ENCODE data around the gene C1orf115.
"Not testable (repeated sequence)": the region's sequence is repeated elsewhere in the genome, so short reads cannot be mapped to it uniquely, and the experiment has no call there.

The C1orf115 gene

GRCh38 chr1:220700556-220701179 is 10.5 kb downstream of the C1orf115 start:
- H3K4me3 Mint-ChIP-seq = no peak overlapping the region
- H3K27ac Mint-ChIP-seq = no peak overlapping the region
- intact Hi-C loops (cut with micrococcal nuclease) = no loop called here
- no peaks in the 10 kb centered on the region for H3K36me3 Mint-ChIP-seq (ENCODE audit: low read depth)
- H3K4me1 Mint-ChIP-seq (ENCODE audit: low read depth) = peaks cover 26% of the 10 kb centered on the region
- H3K9me3 Mint-ChIP-seq = no peaks in the 10 kb centered on the region
- H3K27me3 Mint-ChIP-seq = no peaks in the 10 kb centered on the region

- Mint-ChIP-seq H3K36me3 (ENCODE audit: low read depth) (no peaks in the 10 kb centered on the region), H3K27me3 (no peaks in the 10 kb centered on the region)
- intact Hi-C loops (cut with micrococcal nuclease) = no loop called here
Measured at GRCh38 chr1:220701974-220702373, 11.8 kb downstream of the C1orf115 start.

DNA sequence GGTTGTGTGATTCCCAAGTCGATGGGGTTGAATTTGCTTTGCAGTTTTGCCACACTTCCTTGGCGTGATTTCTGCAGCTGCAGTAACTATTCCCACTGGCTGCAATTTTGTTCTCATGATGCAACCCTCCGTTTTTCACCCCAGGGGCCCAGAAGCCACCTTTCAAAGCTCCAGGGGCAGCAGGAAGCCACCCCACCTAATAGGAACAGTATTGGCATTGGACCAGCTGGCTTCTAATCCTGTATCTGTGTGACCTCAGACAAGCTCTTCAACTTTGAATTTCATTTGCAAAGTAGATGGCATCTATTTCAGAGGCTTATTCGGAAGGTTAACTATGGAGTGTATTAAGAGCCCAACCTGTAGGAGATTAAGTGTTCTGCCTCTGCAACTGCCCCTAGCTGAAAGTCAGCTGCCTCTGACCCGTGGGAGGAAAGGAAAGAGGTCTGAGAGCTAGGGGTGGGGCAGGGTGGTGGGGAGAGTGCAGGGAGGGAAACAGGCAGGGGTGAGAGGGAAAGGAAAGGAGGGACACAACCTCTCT is 12.6 kb downstream of the C1orf115 start:
- no peaks in the 10 kb centered on the region for H3K27me3 Mint-ChIP-seq
- peaks cover 20% of the 10 kb centered on the region for H3K4me1 Mint-ChIP-seq (ENCODE audit: low read depth)
- no peaks in the 10 kb centered on the region for H3K36me3 Mint-ChIP-seq (ENCODE audit: low read depth)
- intact Hi-C loops (cut with micrococcal nuclease) = no loop called here
- no peak overlapping the region for H3K4me3 Mint-ChIP-seq
- H3K27ac Mint-ChIP-seq = no peak overlapping the region
- H3K9me3 Mint-ChIP-seq = no peaks in the 10 kb centered on the region

More at GRCh38 chr1:220701974-220702373, 11.8 kb downstream of the C1orf115 start:
- Mint-ChIP-seq H3K9me3 (no peaks in the 10 kb centered on the region), H3K4me1 (ENCODE audit: low read depth) (peaks cover 26% of the 10 kb centered on the region), H3K4me3 (no peak overlapping the region), H3K27ac (no peak overlapping the region)

DNA sequence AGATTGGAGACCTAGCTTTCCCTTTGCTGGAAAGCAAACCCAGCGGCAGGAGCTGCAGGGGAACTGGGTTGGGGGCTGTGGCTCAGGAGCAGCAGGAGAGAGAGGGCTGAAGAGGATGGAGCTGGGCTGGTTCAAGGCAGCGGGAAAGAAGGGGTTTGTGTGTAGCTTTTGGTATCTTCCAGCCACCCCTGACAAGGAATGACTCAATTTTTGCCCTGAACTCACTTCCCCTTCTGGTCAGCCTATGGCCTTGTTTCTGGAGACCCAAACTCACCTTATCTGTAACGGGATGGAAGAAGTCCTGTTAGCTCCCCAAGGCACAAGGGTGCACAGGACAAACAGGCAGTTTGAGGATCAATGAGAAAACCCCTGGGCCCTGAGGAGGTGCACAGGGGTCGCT is 13.1 kb downstream of the C1orf115 start:
- no peaks in the 10 kb centered on the region for H3K27me3 Mint-ChIP-seq
- intact Hi-C loops (cut with micrococcal nuclease) = no loop called here
- no peaks in the 10 kb centered on the region for H3K36me3 Mint-ChIP-seq (ENCODE audit: low read depth)
- peaks cover 20% of the 10 kb centered on the region for H3K4me1 Mint-ChIP-seq (ENCODE audit: low read depth)
- no peak overlapping the region for H3K4me3 Mint-ChIP-seq
- no peaks in the 10 kb centered on the region for H3K9me3 Mint-ChIP-seq
- H3K27ac Mint-ChIP-seq = no peak overlapping the region

DNA sequence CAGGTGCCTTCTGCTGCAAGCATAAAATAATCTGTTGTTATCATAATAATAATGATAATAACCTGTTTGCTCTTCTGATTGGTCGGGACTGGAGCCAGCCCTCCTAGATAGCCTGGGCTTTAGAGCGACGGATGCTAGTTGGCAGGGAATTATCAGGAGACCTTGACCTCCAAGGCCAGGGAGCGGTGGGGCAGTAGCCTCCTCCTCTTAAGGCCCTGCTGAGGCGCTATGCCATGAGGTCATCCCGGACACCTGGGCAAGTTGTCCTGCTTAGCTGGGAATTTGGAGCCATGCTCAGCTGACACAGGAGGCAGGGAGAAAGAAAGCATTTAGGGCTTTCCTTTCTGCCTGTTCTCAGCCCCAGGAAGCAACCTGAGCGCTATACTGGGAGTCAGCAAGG is 15.6 kb downstream of the C1orf115 start:
- no peak overlapping the region for H3K4me3 Mint-ChIP-seq
- H3K27me3 Mint-ChIP-seq = no peaks in the 10 kb centered on the region
- H3K27ac Mint-ChIP-seq = no peak overlapping the region
- peaks cover 34% of the 10 kb centered on the region for H3K4me1 Mint-ChIP-seq (ENCODE audit: low read depth)
- H3K36me3 Mint-ChIP-seq (ENCODE audit: low read depth) = no peaks in the 10 kb centered on the region
- no peaks in the 10 kb centered on the region for H3K9me3 Mint-ChIP-seq
- intact Hi-C loops (cut with micrococcal nuclease) = no loop called here

DNA sequence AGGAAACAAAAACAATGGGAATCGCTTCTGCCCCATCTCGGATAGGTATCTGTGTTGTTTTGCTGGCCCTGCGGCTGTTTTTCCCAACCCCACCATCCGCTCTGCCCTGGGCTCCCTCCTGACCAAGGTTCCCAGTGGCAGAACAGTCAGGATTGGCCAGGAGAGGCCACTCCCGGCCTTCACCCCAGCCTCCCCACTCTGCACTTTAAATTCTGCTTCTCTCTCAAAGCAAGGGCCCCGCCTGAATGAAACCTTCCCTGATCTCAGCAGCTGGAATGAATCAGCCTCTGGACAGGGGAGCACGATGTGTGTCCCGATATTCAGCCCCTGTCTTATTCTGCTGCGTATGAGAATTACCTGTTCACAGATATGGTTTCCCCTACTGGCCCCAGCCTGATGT is 16.3 kb downstream of the C1orf115 start:
- Mint-ChIP-seq H3K27ac (no peak overlapping the region), H3K4me1 (ENCODE audit: low read depth) (peaks cover 40% of the 10 kb centered on the region)

GRCh38 chr1:220707160-220707559 is 17.0 kb downstream of the C1orf115 start:
- Mint-ChIP-seq H3K27me3 (no peaks in the 10 kb centered on the region), H3K9me3 (no peaks in the 10 kb centered on the region)
- intact Hi-C loops (cut with micrococcal nuclease) = no loop called here

More for the DNA sequence above, 16.3 kb downstream of the C1orf115 start:
- no peaks in the 10 kb centered on the region for H3K27me3 Mint-ChIP-seq
- intact Hi-C loops (cut with micrococcal nuclease) = no loop called here
- H3K9me3 Mint-ChIP-seq = no peaks in the 10 kb centered on the region
- H3K4me3 Mint-ChIP-seq = no peak overlapping the region
- H3K36me3 Mint-ChIP-seq (ENCODE audit: low read depth) = no peaks in the 10 kb centered on the region

DNA sequence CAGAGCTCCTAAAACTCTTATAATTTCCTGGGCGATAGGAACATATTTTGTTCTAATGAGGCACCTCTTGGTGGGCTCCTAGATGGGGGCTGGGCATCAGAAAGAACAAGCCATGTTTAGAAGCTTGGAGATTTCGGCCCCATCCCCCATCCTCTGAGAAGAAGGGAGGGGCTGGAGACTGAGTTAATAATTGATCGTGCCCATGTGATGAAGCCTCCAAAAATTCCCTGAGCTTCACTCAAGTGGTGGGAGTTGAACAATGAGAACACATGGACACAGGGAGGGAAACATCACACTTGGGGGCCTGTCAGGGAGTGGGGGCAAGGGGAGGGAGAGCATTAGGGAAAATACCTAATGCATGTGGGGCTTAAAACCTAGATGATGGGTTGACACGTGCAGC is 18.1 kb downstream of the C1orf115 start:
- no peak overlapping the region for H3K4me3 Mint-ChIP-seq
- intact Hi-C loops (cut with micrococcal nuclease) = no loop called here
- no peak overlapping the region for H3K27ac Mint-ChIP-seq
- peaks cover 30% of the 10 kb centered on the region for H3K4me1 Mint-ChIP-seq (ENCODE audit: low read depth)
- no peaks in the 10 kb centered on the region for H3K9me3 Mint-ChIP-seq
- no peaks in the 10 kb centered on the region for H3K36me3 Mint-ChIP-seq (ENCODE audit: low read depth)
- H3K27me3 Mint-ChIP-seq = no peaks in the 10 kb centered on the region

More at GRCh38 chr1:220707160-220707559, 17.0 kb downstream of the C1orf115 start:
- Mint-ChIP-seq H3K4me3 (no peak overlapping the region), H3K4me1 (ENCODE audit: low read depth) (peaks cover 41% of the 10 kb centered on the region), H3K27ac (no peak overlapping the region), H3K36me3 (ENCODE audit: low read depth) (no peaks in the 10 kb centered on the region)

- intact Hi-C loops (cut with micrococcal nuclease) = no loop called here
- Mint-ChIP-seq H3K27me3 (no peaks in the 10 kb centered on the region), H3K27ac (no peak overlapping the region), H3K4me1 (ENCODE audit: low read depth) (peaks cover 24% of the 10 kb centered on the region), H3K4me3 (no peak overlapping the region), H3K9me3 (no peaks in the 10 kb centered on the region), H3K36me3 (ENCODE audit: low read depth) (no peaks in the 10 kb centered on the region)
Measured at GRCh38 chr1:220708936-220709801, 19.0 kb downstream of the C1orf115 start.

DNA sequence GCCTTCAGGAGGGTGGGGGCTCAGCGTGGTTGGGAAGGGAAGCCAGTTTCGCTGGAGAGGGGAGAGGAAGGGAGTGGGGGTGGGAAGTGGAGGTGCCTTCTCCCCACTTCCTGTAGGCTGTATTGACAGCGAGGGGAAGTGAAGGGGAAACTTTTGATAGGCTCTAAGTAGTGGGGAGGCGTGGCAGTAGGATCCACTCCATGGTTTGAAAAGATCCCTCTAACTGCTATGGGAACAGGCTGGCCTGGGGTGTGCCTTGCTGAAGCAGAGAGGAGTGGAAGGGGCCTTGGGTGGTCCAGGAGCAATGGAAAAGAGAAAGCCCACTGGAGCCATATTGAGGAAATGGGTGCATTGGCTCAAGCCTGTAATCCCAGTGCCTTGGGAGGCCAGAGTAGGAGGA is 20.2 kb downstream of the C1orf115 start:
- Mint-ChIP-seq H3K4me1 (ENCODE audit: low read depth) (peaks cover 24% of the 10 kb centered on the region), H3K4me3 (no peak overlapping the region), H3K27me3 (no peaks in the 10 kb centered on the region), H3K9me3 (no peaks in the 10 kb centered on the region), H3K36me3 (ENCODE audit: low read depth) (no peaks in the 10 kb centered on the region), H3K27ac (no peak overlapping the region)
- intact Hi-C loops (cut with micrococcal nuclease) = no loop called here

DNA sequence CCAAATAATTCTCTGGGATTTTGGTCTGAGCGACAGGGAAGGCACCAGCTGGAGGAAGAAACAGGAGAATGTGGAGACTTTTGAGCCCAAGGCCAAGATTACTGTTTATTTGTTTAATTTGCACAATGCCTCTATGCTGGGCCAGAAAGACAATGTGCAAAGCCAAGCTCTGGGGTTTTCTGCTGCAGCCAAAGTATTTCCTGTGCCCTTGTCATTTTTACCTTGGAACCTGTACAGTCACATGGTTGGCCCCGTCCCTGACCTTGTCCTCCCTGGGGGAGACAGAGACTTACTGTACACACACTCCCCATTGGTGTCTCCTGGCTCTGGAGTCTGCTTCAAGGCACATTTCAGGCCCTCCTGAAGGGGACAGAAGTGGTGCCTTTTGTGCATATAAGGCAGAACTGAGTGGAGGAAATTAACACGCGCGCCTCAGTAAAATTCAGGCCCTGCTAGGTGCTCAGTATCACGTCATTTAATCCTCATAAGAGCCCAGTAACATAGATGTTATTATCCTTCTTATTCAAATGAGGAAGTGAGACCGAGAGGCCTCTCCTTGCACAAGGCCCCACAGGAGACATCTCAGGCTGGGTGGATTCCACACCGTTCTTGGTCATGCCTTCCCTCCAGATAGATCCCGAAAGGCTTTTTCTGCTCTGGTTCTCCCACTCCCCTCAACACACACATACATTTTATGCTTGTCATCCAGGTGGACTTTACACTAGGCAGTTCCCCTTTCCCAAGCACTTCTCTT is 21.1 kb downstream of the C1orf115 start:
- H3K4me3 Mint-ChIP-seq = no peak overlapping the region
- intact Hi-C loops (cut with micrococcal nuclease) = no loop called here
- H3K27ac Mint-ChIP-seq = no peak overlapping the region

GRCh38 chr1:220715986-220716385 is 25.8 kb downstream of the C1orf115 start:
- H3K4me3 Mint-ChIP-seq; H3K27me3 Mint-ChIP-seq; H3K9me3 Mint-ChIP-seq; H3K4me1 Mint-ChIP-seq (ENCODE audit: low read depth); H3K36me3 Mint-ChIP-seq (ENCODE audit: low read depth); H3K27ac Mint-ChIP-seq; intact Hi-C loops (cut with micrococcal nuclease): not testable (repeated sequence)

More for the DNA sequence above, 21.1 kb downstream of the C1orf115 start:
- no peaks in the 10 kb centered on the region for H3K27me3 Mint-ChIP-seq
- H3K9me3 Mint-ChIP-seq = no peaks in the 10 kb centered on the region
- no peaks in the 10 kb centered on the region for H3K36me3 Mint-ChIP-seq (ENCODE audit: low read depth)
- peaks cover 24% of the 10 kb centered on the region for H3K4me1 Mint-ChIP-seq (ENCODE audit: low read depth)

- intact Hi-C loops (cut with micrococcal nuclease) = no loop called here
- Mint-ChIP-seq H3K27ac (no peak overlapping the region), H3K36me3 (ENCODE audit: low read depth) (no peaks in the 10 kb centered on the region), H3K4me1 (ENCODE audit: low read depth) (no peaks in the 10 kb centered on the region), H3K9me3 (no peaks in the 10 kb centered on the region), H3K4me3 (no peak overlapping the region), H3K27me3 (peaks cover 2% of the 10 kb centered on the region)
Measured at GRCh38 chr1:220717800-220718640, 27.9 kb downstream of the C1orf115 start.
